HEK293 (cell line): ENCODE results near the gene SYNE1.

Experiments used
- CTCF ChIA-PET: fragments of 350-600 bp; formaldehyde crosslinking; extraction: SDS; loops from one replicate; lab custom pipeline; 2021; ENCODE audit warnings: antibody characterized with exemption; lab: Yijun Ruan, JAX
- POLR2A ChIA-PET: fragments of 300-600 bp; formaldehyde crosslinking; extraction: SDS; loops from one replicate; lab custom pipeline; 2020; ENCODE audit warnings: antibody characterized with exemption, inconsistent platforms; lab: Yijun Ruan, JAX
- H3K27ac ChIP-seq: fragments of 200-500 bp; sonication (Bioruptor generic); 2 replicates; pipeline ENCODE4 v1.5.1; 2014; ENCODE audit warnings: low read depth, low read length, control low read depth, inconsistent platforms; ENCODE audit errors: extremely low read depth
- H3K36me3 ChIP-seq, 2 experiments: fragments of 200-500 bp in 1 of 2; sonication (Bioruptor generic) in 1 of 2; 1 replicate in 1 of 2; 2 replicates in 1 of 2; pipeline ENCODE4 v1.5.1; 2014 to 2017; ENCODE audit warnings: inconsistent platforms in 2 of 2, low read length in 2 of 2; ENCODE audit not compliant: control insufficient read depth in 2 of 2, insufficient read depth in 1 of 2
- H3K4me1 ChIP-seq: fragments of 200-500 bp; sonication (Bioruptor generic); 2 replicates; pipeline ENCODE4 v1.5.1; 2014; ENCODE audit warnings: mild to moderate bottlenecking, low read length, inconsistent platforms; ENCODE audit not compliant: control insufficient read depth, insufficient read depth
- H3K4me3 ChIP-seq: 2 replicates; pipeline ENCODE4 v1.5.1; 2011; ENCODE audit warnings: low read depth, mild to moderate bottlenecking, control low read depth, low read length, moderate library complexity
- H3K9me3 ChIP-seq: fragments of 200-500 bp; sonication (Bioruptor generic); 2 replicates; pipeline ENCODE4 v1.5.1; 2014; ENCODE audit warnings: low read depth, low read length, inconsistent platforms; ENCODE audit not compliant: control insufficient read depth, insufficient read depth
- SCRT2 ChIP-seq: fragments of 450-650 bp; formaldehyde crosslinking; IDR thresholded peaks from 2 replicates; pipeline ENCODE4 v1.5.1; 2016; ENCODE audit warnings: missing biosample characterization, missing genetic modification characterization
- TCF7L2 ChIP-seq: IDR thresholded peaks from 2 replicates; pipeline ENCODE4 v1.6.1; 2011; ENCODE audit warnings: low read depth, mild to moderate bottlenecking, inconsistent platforms, low read length, moderate library complexity, borderline replicate concordance
- TRIM28 ChIP-seq: IDR thresholded peaks from 2 replicates; pipeline ENCODE4 v1.6.1; 2011; ENCODE audit warnings: low read length, control low read depth, borderline replicate concordance
- ZNF175 ChIP-seq: fragments of 450-650 bp; formaldehyde crosslinking; IDR thresholded peaks from 2 replicates; pipeline ENCODE4 v1.5.1; 2016; ENCODE audit warnings: missing biosample characterization, missing genetic modification characterization
- ZNF341 ChIP-seq: fragments of 450-650 bp; formaldehyde crosslinking; IDR thresholded peaks from 2 replicates; pipeline ENCODE4; 2016; ENCODE audit warnings: low read depth, missing biosample characterization, missing genetic modification characterization
- ZNF560 ChIP-seq: fragments of 450-650 bp; formaldehyde crosslinking; IDR thresholded peaks from 2 replicates; pipeline ENCODE4 v1.5.1; 2017; ENCODE audit warnings: missing biosample characterization, missing genetic modification characterization, borderline replicate concordance
- ZNF585B ChIP-seq: fragments of 450-650 bp; formaldehyde crosslinking; IDR thresholded peaks from 2 replicates; pipeline ENCODE4 v1.5.1; 2016; ENCODE audit warnings: missing biosample characterization, missing genetic modification characterization
- ZNF623 ChIP-seq: fragments of 450-650 bp; formaldehyde crosslinking; IDR thresholded peaks from 2 replicates; pipeline ENCODE4 v1.5.1; 2016; ENCODE audit warnings: missing biosample characterization, missing genetic modification characterization
- ZNF664 ChIP-seq: fragments of 450-650 bp; formaldehyde crosslinking; IDR thresholded peaks from 2 replicates; pipeline ENCODE4 v1.5.1; 2016; ENCODE audit warnings: missing biosample characterization, missing genetic modification characterization
- ZNF76 ChIP-seq: fragments of 450-650 bp; formaldehyde crosslinking; IDR thresholded peaks from 2 replicates; pipeline ENCODE4; 2016; ENCODE audit warnings: low read depth, missing biosample characterization, missing genetic modification characterization, borderline replicate concordance
- ZNF837 ChIP-seq: fragments of 450-650 bp; formaldehyde crosslinking; IDR thresholded peaks from 2 replicates; pipeline ENCODE4 v1.5.1; 2016; ENCODE audit warnings: missing biosample characterization, missing genetic modification characterization
- TF ChIP-seq, protein P1 (sequence below): fragments of 450-650 bp; IDR thresholded peaks from 2 replicates; pipeline ENCODE4 v1.5.1; 2018; ENCODE audit warnings: missing biosample characterization, mild to moderate bottlenecking, missing genetic modification characterization
- TF ChIP-seq, protein P2 (sequence below): fragments of 450-650 bp; formaldehyde crosslinking; IDR thresholded peaks from 2 replicates; pipeline ENCODE4 v1.5.1; 2016; ENCODE audit warnings: missing biosample characterization, missing genetic modification characterization
- TF ChIP-seq, protein P3 (sequence below): fragments of 450-650 bp; formaldehyde crosslinking; IDR thresholded peaks from 2 replicates; pipeline ENCODE4 v1.5.0; 2017; ENCODE audit warnings: missing biosample characterization, missing genetic modification characterization, borderline replicate concordance
- TF ChIP-seq, protein P4 (sequence below): fragments of 450-650 bp; formaldehyde crosslinking; conservative IDR thresholded peaks from 2 replicates; pipeline ENCODE4 v1.5.1; 2016; ENCODE audit warnings: low read depth, missing biosample characterization, missing genetic modification characterization
- TF ChIP-seq, protein P5 (sequence below): fragments of 450-650 bp; formaldehyde crosslinking; IDR thresholded peaks from 2 replicates; pipeline ENCODE4 v1.5.1; 2016; ENCODE audit warnings: missing biosample characterization, missing genetic modification characterization

Gene SYNE1

DNA sequence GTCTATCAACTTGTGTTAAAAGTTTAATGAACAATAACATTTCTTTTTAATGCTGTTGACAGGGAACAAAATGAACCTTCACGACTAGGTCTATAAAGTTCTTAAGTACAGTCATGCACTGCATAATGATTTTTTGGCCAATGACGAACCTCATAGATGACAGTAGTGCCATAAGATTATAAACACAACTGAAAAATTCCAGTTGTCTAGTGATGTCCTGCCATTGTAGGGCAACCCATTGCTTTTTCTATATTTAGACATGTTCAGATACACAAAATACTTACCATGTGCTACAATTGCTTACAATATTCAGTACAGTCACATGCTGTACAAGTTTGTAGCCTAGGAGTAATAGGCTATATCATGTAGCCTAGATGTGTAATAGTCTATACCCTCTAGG, 93.6 kb downstream of the SYNE1 start:
- no peak for TF ChIP-seq ZNF664 (tag by site-specific recombination)
- no peak for TF ChIP-seq TRIM28
- TF ChIP-seq, protein P1, sequence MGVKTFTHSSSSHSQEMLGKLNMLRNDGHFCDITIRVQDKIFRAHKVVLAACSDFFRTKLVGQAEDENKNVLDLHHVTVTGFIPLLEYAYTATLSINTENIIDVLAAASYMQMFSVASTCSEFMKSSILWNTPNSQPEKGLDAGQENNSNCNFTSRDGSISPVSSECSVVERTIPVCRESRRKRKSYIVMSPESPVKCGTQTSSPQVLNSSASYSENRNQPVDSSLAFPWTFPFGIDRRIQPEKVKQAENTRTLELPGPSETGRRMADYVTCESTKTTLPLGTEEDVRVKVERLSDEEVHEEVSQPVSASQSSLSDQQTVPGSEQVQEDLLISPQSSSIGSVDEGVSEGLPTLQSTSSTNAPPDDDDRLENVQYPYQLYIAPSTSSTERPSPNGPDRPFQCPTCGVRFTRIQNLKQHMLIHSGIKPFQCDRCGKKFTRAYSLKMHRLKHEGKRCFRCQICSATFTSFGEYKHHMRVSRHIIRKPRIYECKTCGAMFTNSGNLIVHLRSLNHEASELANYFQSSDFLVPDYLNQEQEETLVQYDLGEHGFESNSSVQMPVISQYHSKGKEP (tag by site-specific recombination), result no peak
- TF ChIP-seq ZNF623, result no peak
- TF ChIP-seq ZNF585B (tag by site-specific recombination), result no peak
- no peak for TF ChIP-seq ZNF560 (tag by site-specific recombination)
- no peak for TF ChIP-seq SCRT2 (tag by site-specific recombination)
- TF ChIP-seq, protein P2, sequence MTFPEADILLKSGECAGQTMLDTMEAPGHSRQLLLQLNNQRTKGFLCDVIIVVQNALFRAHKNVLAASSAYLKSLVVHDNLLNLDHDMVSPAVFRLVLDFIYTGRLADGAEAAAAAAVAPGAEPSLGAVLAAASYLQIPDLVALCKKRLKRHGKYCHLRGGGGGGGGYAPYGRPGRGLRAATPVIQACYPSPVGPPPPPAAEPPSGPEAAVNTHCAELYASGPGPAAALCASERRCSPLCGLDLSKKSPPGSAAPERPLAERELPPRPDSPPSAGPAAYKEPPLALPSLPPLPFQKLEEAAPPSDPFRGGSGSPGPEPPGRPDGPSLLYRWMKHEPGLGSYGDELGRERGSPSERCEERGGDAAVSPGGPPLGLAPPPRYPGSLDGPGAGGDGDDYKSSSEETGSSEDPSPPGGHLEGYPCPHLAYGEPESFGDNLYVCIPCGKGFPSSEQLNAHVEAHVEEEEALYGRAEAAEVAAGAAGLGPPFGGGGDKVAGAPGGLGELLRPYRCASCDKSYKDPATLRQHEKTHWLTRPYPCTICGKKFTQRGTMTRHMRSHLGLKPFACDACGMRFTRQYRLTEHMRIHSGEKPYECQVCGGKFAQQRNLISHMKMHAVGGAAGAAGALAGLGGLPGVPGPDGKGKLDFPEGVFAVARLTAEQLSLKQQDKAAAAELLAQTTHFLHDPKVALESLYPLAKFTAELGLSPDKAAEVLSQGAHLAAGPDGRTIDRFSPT (tag by site-specific recombination), result no peak
- TF ChIP-seq, protein P3, sequence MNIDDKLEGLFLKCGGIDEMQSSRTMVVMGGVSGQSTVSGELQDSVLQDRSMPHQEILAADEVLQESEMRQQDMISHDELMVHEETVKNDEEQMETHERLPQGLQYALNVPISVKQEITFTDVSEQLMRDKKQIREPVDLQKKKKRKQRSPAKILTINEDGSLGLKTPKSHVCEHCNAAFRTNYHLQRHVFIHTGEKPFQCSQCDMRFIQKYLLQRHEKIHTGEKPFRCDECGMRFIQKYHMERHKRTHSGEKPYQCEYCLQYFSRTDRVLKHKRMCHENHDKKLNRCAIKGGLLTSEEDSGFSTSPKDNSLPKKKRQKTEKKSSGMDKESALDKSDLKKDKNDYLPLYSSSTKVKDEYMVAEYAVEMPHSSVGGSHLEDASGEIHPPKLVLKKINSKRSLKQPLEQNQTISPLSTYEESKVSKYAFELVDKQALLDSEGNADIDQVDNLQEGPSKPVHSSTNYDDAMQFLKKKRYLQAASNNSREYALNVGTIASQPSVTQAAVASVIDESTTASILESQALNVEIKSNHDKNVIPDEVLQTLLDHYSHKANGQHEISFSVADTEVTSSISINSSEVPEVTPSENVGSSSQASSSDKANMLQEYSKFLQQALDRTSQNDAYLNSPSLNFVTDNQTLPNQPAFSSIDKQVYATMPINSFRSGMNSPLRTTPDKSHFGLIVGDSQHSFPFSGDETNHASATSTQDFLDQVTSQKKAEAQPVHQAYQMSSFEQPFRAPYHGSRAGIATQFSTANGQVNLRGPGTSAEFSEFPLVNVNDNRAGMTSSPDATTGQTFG (tag by site-specific recombination), result no peak
- TF ChIP-seq ZNF175, result no peak
- no peak for TF ChIP-seq ZNF76 (tag by site-specific recombination)
- TF ChIP-seq, protein P4, sequence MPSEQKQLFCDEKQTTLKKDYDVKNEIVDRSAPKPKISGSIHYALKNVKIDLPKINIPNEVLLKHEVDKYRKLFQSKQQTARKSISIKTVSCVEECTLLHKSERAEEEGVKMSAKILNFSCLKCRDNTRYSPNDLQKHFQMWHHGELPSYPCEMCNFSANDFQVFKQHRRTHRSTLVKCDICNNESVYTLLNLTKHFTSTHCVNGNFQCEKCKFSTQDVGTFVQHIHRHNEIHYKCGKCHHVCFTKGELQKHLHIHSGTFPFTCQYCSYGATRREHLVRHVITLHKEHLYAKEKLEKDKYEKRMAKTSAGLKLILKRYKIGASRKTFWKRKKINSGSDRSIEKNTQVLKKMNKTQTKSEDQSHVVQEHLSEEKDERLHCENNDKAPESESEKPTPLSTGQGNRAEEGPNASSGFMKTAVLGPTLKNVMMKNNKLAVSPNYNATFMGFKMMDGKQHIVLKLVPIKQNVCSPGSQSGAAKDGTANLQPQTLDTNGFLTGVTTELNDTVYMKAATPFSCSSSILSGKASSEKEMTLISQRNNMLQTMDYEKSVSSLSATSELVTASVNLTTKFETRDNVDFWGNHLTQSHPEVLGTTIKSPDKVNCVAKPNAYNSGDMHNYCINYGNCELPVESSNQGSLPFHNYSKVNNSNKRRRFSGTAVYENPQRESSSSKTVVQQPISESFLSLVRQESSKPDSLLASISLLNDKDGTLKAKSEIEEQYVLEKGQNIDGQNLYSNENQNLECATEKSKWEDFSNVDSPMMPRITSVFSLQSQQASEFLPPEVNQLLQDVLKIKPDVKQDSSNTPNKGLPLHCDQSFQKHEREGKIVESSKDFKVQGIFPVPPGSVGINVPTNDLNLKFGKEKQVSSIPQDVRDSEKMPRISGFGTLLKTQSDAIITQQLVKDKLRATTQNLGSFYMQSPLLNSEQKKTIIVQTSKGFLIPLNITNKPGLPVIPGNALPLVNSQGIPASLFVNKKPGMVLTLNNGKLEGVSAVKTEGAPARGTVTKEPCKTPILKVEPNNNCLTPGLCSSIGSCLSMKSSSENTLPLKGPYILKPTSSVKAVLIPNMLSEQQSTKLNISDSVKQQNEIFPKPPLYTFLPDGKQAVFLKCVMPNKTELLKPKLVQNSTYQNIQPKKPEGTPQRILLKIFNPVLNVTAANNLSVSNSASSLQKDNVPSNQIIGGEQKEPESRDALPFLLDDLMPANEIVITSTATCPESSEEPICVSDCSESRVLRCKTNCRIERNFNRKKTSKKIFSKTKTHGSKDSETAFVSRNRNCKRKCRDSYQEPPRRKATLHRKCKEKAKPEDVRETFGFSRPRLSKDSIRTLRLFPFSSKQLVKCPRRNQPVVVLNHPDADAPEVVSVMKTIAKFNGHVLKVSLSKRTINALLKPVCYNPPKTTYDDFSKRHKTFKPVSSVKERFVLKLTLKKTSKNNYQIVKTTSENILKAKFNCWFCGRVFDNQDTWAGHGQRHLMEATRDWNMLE, result no peak
- TF ChIP-seq TCF7L2, result no peak
- TF ChIP-seq, protein P5, sequence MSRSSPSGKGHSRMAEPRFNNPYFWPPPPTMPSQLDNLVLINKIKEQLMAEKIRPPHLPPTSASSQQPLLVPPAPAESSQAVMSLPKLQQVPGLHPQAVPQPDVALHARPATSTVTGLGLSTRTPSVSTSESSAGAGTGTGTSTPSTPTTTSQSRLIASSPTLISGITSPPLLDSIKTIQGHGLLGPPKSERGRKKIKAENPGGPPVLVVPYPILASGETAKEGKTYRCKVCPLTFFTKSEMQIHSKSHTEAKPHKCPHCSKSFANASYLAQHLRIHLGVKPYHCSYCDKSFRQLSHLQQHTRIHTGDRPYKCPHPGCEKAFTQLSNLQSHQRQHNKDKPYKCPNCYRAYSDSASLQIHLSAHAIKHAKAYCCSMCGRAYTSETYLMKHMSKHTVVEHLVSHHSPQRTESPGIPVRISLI (tag by site-specific recombination), result no peak
- TF ChIP-seq ZNF341 (tag by site-specific recombination), result no peak
- no peak for TF ChIP-seq ZNF837 (tag by site-specific recombination)

More for the DNA sequence above, 93.6 kb downstream of the SYNE1 start:
- CTCF ChIA-PET, result interaction anchor here (1.9 kb wide), 1 partner anchor 9 kb away, joined by 9 read pairs; no protein-coding TSS in a partner anchor
- Histone ChIP-seq H3K4me1 (no peaks in the 10 kb centered on the region), H3K4me3 (no peak overlapping the region), H3K36me3 (no peaks in the 10 kb centered on the region), H3K9me3 (no peaks in the 10 kb centered on the region), H3K27ac (no peak overlapping the region)
- POLR2A ChIA-PET, result no interaction called here
